Measurements from ENCODE around the gene SULT2A1.
"Not testable (repeated sequence)": the region's sequence is repeated elsewhere in the genome, so short reads cannot be mapped to it uniquely, and the experiment has no call there.

SULT2A1 gene

GRCh38 chr19:47909350-47909749, 23.2 kb upstream of the SULT2A1 start:
- not testable (repeated sequence) for H3K18ac ChIP-seq (ENCODE audit: low read length); H3K23ac ChIP-seq (ENCODE audit: low read length); H4K8ac ChIP-seq (ENCODE audit: low read depth, low read length)

GRCh38 chr19:47901370-47901769, 15.3 kb upstream of the SULT2A1 start:
- H3K4me1 ChIP-seq (ENCODE audit: control insufficient read depth in 1 of 2, insufficient read depth in 2 of 2, low read length in 2 of 2) = no peaks in the 10 kb centered on the region
- no peak overlapping the region for H2BK12ac ChIP-seq (ENCODE audit: low read length)
- no peak overlapping the region for H3K23ac ChIP-seq (ENCODE audit: low read length)
- no peak overlapping the region for H3K4me3 ChIP-seq (ENCODE audit: low read depth, low read length)
- H3K14ac ChIP-seq (ENCODE audit: low read length) = no peak overlapping the region
- H3K79me1 ChIP-seq (ENCODE audit: low read length) = no peaks in the 10 kb centered on the region
- H2AFZ ChIP-seq (ENCODE audit: insufficient read depth, low read length, poor library complexity) = no peak overlapping the region
- H4K8ac ChIP-seq (ENCODE audit: low read depth, low read length) = no peak overlapping the region
- H3K9me3 ChIP-seq (ENCODE audit: insufficient read depth, low read depth, low read length) = no peaks in the 10 kb centered on the region
- DNase-seq = no peak
- H3K36me3 ChIP-seq (ENCODE audit: control insufficient read depth in 1 of 2, insufficient read depth in 2 of 2, low read length in 2 of 2) = no peaks in the 10 kb centered on the region
- H3K27ac ChIP-seq (ENCODE audit: low read depth, low read length) = no peak overlapping the region
- WGBS (ENCODE audit: extremely low coverage, insufficient coverage, insufficient read length) = no CpG with 5 or more reads among the region's 7 CpGs
- no peaks in the 10 kb centered on the region for H3K79me2 ChIP-seq (ENCODE audit: control insufficient read depth, insufficient read depth, low read length, poor library complexity)
- H3K4me2 ChIP-seq (ENCODE audit: low read length) = no peak overlapping the region
- no peak overlapping the region for H2BK120ac ChIP-seq (ENCODE audit: insufficient read depth, low read length, poor library complexity)
- H3K9ac ChIP-seq (ENCODE audit: low read length) = no peak overlapping the region
- H2BK5ac ChIP-seq (ENCODE audit: low read depth, low read length, poor library complexity) = no peak overlapping the region
- H2AK5ac ChIP-seq (ENCODE audit: low read length) = no peak overlapping the region
- H3K18ac ChIP-seq (ENCODE audit: low read length) = no peak overlapping the region
- H3K4ac ChIP-seq (ENCODE audit: low read depth, low read length) = no peak overlapping the region
- no peak overlapping the region for H4K91ac ChIP-seq (ENCODE audit: low read depth, low read length)
- no peak overlapping the region for H4K12ac ChIP-seq (ENCODE audit: low read depth, low read length)
- no peaks in the 10 kb centered on the region for H3K27me3 ChIP-seq (ENCODE audit: insufficient read depth, low read length)

More at GRCh38 chr19:47909350-47909749, 23.2 kb upstream of the SULT2A1 start:
- not testable (repeated sequence) for H4K12ac ChIP-seq (ENCODE audit: low read depth, low read length); H3K9ac ChIP-seq (ENCODE audit: low read length); H3K36me3 ChIP-seq (ENCODE audit: control insufficient read depth in 1 of 2, insufficient read depth in 2 of 2, low read length in 2 of 2); H2BK5ac ChIP-seq (ENCODE audit: low read depth, low read length, poor library complexity); H3K4me1 ChIP-seq (ENCODE audit: control insufficient read depth in 1 of 2, insufficient read depth in 2 of 2, low read length in 2 of 2); H4K91ac ChIP-seq (ENCODE audit: low read depth, low read length); H3K27me3 ChIP-seq (ENCODE audit: insufficient read depth, low read length); H3K27ac ChIP-seq (ENCODE audit: low read depth, low read length); H3K4ac ChIP-seq (ENCODE audit: low read depth, low read length); H2AK5ac ChIP-seq (ENCODE audit: low read length); H3K4me2 ChIP-seq (ENCODE audit: low read length); H3K79me1 ChIP-seq (ENCODE audit: low read length); H3K79me2 ChIP-seq (ENCODE audit: control insufficient read depth, insufficient read depth, low read length, poor library complexity); H2AFZ ChIP-seq (ENCODE audit: insufficient read depth, low read length, poor library complexity); H2BK12ac ChIP-seq (ENCODE audit: low read length); H3K14ac ChIP-seq (ENCODE audit: low read length); H2BK120ac ChIP-seq (ENCODE audit: insufficient read depth, low read length, poor library complexity); DNase-seq; H3K4me3 ChIP-seq (ENCODE audit: low read depth, low read length); H3K9me3 ChIP-seq (ENCODE audit: insufficient read depth, low read depth, low read length)
- WGBS (ENCODE audit: extremely low coverage, insufficient coverage, insufficient read length) = no CpG with 5 or more reads among the region's 14 CpGs

- no CpG with 5 or more reads among the region's 8 CpGs for WGBS (ENCODE audit: extremely low coverage, insufficient coverage, insufficient read length)
- Histone ChIP-seq H2BK12ac (ENCODE audit: low read length) (no peak overlapping the region), H2BK5ac (ENCODE audit: low read depth, low read length, poor library complexity) (no peak overlapping the region), H2AFZ (ENCODE audit: insufficient read depth, low read length, poor library complexity) (no peak overlapping the region), H3K9me3 (ENCODE audit: insufficient read depth, low read depth, low read length) (no peaks in the 10 kb centered on the region), H3K79me1 (ENCODE audit: low read length) (peaks cover 3% of the 10 kb centered on the region), H3K4ac (ENCODE audit: low read depth, low read length) (no peak overlapping the region), H3K23ac (ENCODE audit: low read length) (no peak overlapping the region), H3K27me3 (ENCODE audit: insufficient read depth, low read length) (no peaks in the 10 kb centered on the region), H4K91ac (ENCODE audit: low read depth, low read length) (no peak overlapping the region), H4K12ac (ENCODE audit: low read depth, low read length) (no peak overlapping the region), H3K27ac (ENCODE audit: low read depth, low read length) (no peak overlapping the region), H3K4me3 (ENCODE audit: low read depth, low read length) (no peak overlapping the region), H4K8ac (ENCODE audit: low read depth, low read length) (no peak overlapping the region), H3K4me2 (ENCODE audit: low read length) (no peak overlapping the region), H3K18ac (ENCODE audit: low read length) (no peak overlapping the region), H2AK5ac (ENCODE audit: low read length) (no peak overlapping the region), H3K4me1 (ENCODE audit: control insufficient read depth in 1 of 2, insufficient read depth in 2 of 2, low read length in 2 of 2) (no peaks in the 10 kb centered on the region), H3K14ac (ENCODE audit: low read length) (no peak overlapping the region), H2BK120ac (ENCODE audit: insufficient read depth, low read length, poor library complexity) (no peak overlapping the region), H3K79me2 (ENCODE audit: control insufficient read depth, insufficient read depth, low read length, poor library complexity) (no peaks in the 10 kb centered on the region), H3K36me3 (ENCODE audit: control insufficient read depth in 1 of 2, insufficient read depth in 2 of 2, low read length in 2 of 2) (no peaks in the 10 kb centered on the region), H3K9ac (ENCODE audit: low read length) (no peak overlapping the region)
- DNase-seq = no peak
Measured at GRCh38 chr19:47899335-47899734, 13.2 kb upstream of the SULT2A1 start.

- Histone ChIP-seq H3K9me3 (ENCODE audit: insufficient read depth, low read depth, low read length) (no peaks in the 10 kb centered on the region), H3K79me1 (ENCODE audit: low read length) (peaks cover 3% of the 10 kb centered on the region), H3K18ac (ENCODE audit: low read length) (no peak overlapping the region), H4K91ac (ENCODE audit: low read depth, low read length) (no peak overlapping the region), H3K23ac (ENCODE audit: low read length) (no peak overlapping the region), H3K4me2 (ENCODE audit: low read length) (no peak overlapping the region), H3K27me3 (ENCODE audit: insufficient read depth, low read length) (no peaks in the 10 kb centered on the region), H2BK120ac (ENCODE audit: insufficient read depth, low read length, poor library complexity) (no peak overlapping the region), H2BK5ac (ENCODE audit: low read depth, low read length, poor library complexity) (no peak overlapping the region), H3K4me3 (ENCODE audit: low read depth, low read length) (no peak overlapping the region), H2AK5ac (ENCODE audit: low read length) (no peak overlapping the region), H4K12ac (ENCODE audit: low read depth, low read length) (no peak overlapping the region), H3K14ac (ENCODE audit: low read length) (no peak overlapping the region), H3K27ac (ENCODE audit: low read depth, low read length) (no peak overlapping the region), H2BK12ac (ENCODE audit: low read length) (no peak overlapping the region), H2AFZ (ENCODE audit: insufficient read depth, low read length, poor library complexity) (no peak overlapping the region), H3K4me1 (ENCODE audit: control insufficient read depth in 1 of 2, insufficient read depth in 2 of 2, low read length in 2 of 2) (peaks cover 0 to 1% of the 10 kb centered on the region in 2 experiments), H3K4ac (ENCODE audit: low read depth, low read length) (no peak overlapping the region), H4K8ac (ENCODE audit: low read depth, low read length) (no peak overlapping the region), H3K79me2 (ENCODE audit: control insufficient read depth, insufficient read depth, low read length, poor library complexity) (no peaks in the 10 kb centered on the region), H3K36me3 (ENCODE audit: control insufficient read depth in 1 of 2, insufficient read depth in 2 of 2, low read length in 2 of 2) (no peaks in the 10 kb centered on the region), H3K9ac (ENCODE audit: low read length) (no peak overlapping the region)
- no peak for DNase-seq
- no CpG with 5 or more reads among the region's 9 CpGs for WGBS (ENCODE audit: extremely low coverage, insufficient coverage, insufficient read length)
Measured at GRCh38 chr19:47897861-47898260, 11.7 kb upstream of the SULT2A1 start.

All from trophoblast cell (in vitro differentiated cells and primary cell).